NK-92 (cell line): ENCODE results near the gene COX15.
A peak's percentile ranks its signal among the peaks of the same experiment; 100 is the strongest.
"Not testable (repeated sequence)": the region's sequence is repeated elsewhere in the genome, so short reads cannot be mapped to it uniquely, and the experiment has no call there.

Experiments
- DNase-seq: peaks from one replicate; lab custom pipeline; 2025; ENCODE audit not compliant: unreplicated experiment; lab: John Stamatoyannopoulos, UW

COX15 gene

DNA sequence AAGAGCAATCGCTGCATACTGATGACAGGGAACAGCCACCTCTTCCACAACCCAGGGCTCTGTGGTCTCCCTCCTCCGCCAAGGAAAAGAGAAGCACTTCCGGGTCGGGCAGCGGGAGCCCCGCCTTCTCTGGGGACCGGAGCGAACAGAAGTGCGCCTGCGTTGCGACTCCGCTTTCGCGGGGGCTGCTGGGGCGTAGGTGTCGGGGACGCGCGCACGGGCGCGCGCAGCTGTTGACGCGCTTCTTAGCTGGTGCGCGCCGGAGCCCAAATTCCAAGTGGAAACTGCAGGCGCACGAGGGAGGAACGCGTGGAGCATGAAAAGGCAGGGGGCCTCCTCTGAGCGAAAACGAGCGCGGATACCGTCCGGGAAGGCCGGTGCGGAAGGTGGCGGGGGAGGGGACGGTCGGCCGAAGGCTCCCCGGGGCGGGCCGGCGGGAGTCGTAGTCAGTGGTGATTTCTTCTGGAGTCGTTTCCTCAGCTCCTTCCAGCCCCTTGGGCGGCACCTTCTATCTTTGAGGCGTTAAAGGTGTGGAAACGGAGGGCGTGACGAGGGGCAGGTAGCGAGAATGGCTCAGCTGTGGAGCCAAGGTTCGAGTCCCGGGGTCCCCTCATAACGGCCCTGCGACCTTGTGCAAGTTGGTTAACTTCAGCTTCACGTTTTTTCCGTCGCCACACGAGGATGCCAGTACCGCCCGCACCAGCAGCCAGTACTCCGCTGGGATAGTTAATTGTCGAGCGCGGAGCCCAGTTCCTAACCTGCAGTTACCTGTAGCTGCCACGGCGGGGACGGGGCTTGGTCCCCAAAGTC, at the start of gene COX15, which contains the start of gene CUTC:
COX15 (minus strand) TSS at position 95 of the 810 bp plus-strand sequence; CDS start at position 17, 78 bp downstream.
CUTC (plus strand) TSS at position 202 of the 810 bp plus-strand sequence; CDS start at position 317, 115 bp downstream.
- peak; percentile 79 for DNase-seq

GRCh38 chr10:99779335-99779734, 47.4 kb upstream of the COX15 start:
- no peak for DNase-seq

DNA sequence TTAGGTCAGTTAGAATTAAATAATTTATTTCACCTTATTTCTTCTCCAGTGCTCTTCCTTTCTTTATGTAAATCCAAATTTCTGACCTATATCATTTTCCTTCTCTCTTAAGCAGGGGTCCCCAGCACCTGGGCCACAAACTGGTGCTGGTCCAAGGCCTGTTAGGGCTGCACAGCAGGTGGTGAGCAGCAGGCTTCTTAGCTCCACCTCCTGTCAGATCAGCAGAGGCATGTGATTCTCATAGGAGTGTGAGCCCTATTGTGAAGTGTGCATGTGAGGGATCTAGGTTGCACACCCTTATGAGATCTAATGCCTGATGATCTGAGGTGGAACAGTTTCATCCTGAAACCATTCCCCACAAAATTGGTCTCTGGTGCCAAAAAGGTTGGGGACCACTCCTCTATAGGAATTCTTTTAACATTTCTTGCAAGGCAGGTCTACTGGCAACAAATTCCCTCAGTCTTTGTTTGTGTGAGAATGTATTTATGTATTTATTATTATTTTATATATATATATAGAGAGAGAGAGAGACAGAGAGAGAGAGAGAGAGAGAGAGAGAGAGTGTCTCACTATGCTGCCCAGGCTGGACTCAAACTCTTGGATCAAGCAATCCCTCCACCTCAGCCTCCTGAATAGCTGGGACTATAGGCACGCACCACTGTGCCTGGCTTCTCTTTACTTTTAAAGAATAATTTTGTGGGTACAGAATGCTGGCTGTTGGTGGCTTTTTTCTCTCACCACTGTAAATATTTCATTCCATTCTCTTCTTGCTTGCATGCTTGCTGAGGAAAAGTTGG, 46.2 kb upstream of the COX15 start:
- no peak for DNase-seq

DNA sequence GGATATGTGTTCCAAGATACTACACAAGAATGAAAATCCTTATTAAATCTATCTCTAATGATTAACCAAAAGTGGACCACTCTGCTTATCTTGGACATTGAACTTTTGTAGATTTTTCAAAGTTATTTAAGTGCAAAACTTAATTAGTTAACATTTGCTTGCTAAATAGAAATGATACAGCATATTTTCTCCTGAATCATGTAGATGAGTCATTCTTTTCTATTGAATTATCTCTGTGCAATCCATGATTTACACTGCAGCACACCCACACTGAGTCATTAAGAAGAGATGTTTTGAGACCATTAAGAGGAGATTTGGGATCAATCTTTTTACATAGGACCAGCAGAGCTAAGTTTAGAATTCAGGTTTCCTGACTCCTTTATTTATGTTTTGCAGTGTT, 43.9 kb upstream of the COX15 start:
- DNase-seq = no peak

DNA sequence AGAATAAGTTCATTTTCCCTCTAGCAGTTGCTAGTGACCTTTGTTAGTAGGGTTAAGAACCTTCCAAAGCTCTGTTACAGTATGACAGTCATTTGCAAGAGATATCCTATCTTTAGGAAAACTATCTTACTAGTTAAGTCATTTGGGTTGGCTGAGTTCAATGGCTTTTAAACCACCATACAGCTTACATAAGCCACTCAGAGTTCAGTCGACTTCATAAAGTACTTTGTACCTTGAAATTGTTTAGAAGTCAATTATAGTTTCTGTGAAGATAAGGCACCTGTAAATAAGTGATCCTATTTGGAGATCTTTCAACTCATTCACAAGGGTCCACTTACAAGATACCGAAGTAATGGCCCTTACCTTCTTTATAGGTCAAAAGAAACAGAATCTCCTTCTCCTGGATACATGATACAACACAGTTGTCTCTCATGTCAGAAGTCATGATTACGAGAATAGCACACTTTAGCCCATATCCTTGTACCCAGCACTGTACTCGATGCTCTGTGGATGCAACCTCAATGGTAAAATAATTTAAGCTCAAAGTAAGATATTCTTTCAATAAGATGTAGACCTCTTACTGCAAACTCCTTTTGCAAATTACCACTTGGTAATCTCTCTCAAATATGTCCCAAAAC, 38.6 kb upstream of the COX15 start:
- DNase-seq = no peak

DNA sequence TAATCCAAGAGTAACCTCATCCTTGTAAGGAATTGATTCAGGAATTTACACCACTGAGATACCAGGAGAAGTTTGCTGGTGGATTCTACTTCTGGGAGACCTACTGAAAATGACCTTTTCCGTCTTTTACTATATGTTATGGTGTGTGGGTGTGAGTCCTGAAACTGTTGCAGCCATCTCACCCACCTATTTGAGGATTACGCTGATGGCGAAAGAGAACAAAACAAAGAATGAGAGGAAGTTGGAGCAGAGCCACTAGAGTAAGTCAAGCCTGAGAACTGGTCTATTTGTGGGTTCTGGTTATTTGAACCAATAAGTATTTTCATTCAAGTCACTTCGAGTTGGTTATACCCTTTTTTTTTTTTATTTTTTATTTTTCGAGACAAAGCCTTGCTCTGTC, 37.8 kb upstream of the COX15 start:
- DNase-seq = no peak

DNA sequence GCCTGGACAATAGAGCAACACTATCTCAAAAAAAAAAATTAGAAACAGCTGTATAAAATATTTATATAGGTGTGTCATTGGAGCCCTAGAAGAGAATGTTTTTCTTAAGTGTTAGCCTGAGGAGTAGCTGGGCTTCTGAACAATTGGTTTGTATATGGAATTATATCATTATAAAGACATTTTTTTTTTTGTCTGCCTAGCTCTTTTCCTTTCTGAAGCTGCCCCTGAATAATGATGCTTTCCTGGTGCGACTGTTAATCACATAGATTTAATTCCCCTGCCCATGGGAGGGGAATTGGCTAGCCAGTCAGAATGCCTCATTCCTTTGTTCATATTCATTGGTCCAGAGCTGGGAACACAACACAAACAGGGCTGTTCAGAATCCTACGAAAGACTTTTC, 36.6 kb upstream of the COX15 start:
- DNase-seq = no peak

DNA sequence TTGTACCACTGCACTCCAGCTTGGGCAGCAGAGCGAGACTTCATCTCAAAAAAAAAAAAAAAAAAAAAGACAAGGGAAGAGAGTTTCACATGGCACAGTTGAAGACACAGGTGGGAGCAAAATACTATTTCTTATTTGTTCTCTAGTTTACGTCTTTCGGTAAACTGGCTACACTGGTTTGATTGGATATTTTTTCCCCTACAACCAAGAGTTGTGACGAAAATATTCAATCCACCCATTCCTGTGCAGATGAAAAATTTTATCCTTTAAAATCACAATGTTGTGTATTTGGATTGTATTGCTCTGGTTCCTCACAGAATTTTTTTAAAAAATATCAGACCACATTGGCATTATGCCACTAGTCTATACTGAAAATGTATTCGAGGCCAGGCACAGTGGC, 36.0 kb upstream of the COX15 start:
- DNase-seq = no peak

GRCh38 chr10:99766302-99766681, 34.4 kb upstream of the COX15 start:
- no peak for DNase-seq

DNA sequence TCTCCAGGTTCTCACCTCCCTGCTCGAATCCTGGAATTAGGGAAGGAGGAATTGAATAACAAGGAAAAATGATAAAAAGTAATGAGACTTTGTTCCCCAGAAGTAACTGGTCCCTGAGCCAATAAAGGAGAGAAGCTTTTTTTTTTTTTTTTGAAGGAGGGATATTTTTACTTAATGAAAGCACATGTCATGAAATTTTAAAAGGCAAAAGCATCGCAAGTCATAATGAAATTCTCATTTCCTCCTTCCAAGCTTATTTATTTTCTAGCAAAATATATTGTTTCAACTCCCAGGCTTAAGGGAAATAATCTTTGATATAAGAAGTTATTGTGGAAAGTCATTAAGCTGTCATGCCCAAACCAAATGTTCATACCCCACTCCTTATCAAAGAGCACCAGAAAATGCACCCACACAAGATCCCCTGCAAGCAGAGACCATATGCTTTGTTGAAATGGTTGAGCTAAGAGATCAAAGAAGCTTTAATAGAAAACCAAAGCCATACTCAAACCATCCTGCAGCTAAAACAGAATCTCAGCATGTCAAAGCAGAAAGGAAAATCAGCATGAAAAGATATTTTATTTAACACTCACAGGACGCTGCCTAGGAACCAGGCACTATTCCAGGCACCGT, 33.9 kb upstream of the COX15 start:
- DNase-seq = no peak

DNA sequence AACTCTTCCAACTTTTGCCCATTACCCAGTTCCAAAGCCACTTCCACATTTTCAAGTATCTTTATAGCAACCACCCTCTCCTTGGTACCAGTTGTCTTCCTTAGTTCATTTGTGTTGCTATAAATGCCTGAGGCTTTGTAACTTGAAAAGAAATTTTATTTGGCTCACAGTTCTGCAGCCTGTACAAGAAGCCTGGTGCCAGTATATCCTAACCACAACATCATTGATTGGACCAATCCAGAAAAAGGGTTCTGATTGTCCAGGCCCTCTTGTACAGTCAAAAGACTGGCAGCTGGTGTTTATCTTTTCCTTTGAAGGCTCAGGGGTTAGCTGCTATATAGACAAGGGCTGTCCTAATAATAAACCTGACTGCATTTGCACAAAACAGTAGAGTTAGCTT, 29.4 kb upstream of the COX15 start:
- DNase-seq = no peak

DNA sequence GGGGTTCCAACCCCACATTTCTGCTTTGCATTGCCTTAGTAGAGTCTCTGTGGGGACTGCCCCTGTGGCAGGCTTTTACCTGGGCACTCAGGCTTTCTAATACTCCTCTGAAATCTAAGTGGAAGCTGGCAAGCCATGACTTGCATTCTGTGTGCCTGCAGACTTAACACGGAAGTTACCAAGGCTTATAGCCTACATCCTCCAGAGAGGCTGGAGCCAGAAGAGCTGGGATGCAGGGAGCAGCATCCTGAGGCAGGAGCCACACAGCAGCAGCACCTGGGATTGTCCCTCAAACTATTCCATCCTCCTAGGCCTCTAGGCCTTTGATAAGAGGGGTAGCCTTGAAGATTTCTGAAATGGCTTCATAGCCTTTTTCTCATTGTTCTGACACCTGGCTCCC, 28.4 kb upstream of the COX15 start:
- DNase-seq = no peak

DNA sequence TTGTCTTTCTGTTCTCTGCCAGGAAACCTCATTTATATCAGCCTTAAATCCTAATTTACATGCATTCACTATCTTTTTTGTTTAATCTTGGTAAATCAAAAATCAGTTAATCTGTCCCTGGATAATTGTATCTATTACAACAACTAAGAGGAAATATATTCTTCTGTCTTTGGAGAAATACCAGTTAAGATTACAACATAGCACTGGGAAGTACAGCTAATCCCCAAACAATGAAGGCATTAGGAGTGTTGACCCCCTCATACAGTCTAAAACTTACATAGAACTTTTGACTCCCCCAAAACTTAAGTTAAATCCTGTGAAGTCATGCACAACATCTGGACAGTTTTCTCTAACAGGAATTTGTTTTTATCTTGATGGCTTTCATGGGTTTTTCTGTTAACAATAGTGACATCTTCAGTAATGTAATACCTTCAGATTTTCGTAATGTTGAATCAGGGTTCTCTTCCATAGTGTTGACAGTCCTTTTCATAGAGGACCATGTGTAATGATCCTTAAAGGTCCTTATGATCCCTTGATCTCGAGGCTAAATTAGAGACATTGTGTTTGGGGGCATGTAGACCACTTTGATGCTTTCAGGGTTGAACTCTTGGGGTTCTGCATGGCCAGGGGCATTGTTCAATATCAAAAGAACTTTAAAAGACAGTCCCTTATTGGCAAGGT, 26.4 kb upstream of the COX15 start:
- DNase-seq = no peak

DNA sequence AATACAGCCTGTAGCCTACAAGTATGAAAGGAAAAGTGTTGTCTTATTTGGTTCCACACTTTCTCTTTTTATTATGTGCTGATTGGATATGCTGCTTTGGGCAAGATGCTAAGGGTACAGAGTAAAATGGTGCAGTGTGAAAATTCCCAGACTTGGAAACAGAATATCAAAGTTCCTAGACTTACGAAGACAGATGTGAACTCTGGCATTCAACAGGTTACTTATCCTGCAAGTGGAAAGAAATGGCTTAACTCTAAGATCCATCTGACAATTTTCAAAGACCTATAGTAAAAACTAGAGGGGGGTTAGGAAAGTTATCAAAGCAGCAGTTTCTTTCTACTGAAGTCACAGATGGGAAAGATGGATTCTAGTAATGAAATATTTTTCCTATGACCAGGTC, 24.2 kb upstream of the COX15 start:
- no peak for DNase-seq

DNA sequence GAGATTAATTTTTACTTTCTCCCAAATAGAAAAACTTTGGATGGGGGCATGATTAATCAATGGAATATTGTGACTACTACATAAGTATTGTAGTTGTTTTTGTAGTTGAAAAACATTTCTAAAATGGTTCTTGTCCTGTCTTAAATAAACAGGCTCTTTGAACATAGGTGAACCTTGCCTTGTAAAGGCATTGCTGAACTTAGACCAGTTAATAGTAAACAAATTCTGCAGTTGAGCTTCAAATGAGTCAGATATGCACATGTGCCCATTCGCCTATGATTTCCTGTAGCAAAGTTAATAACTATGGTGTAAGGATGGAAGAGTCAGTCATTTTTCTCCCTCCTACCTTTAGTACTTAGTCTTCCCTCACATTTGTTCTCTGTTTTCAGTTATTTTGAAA, 22.7 kb upstream of the COX15 start:
- no peak for DNase-seq

- no peak for DNase-seq
These were observed 18.7 kb upstream of the COX15 start for GRCh38 chr10:99750641-99751040.

DNA sequence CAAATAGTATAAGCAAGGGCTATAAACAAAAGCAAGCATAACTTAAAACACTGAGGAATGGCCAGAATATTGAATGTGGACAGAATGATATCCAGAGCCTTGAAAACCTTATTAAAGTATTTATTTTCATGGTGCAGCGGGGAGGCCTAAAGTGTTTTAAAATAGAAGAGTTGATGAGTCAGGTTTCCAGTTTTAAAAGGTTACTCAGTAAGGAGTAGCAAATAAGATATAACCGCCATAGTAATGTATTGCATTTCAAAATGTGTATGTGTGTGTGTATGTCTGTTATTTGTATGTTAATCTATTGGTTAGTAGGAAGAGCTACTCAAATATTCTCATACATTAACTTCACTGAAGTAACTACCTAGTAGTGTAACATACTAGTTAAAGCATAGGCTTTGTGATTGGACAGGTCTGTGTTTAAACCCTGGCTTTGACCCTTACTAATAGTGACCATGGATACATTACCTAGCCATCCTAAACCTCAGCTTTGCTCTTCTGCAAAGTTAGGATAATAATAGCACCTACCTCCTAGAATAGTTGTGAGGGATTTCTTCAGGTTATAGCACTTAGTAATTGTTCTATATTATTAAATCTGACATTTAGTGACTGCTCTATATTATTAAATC, 17.0 kb upstream of the COX15 start:
- no peak for DNase-seq

DNA sequence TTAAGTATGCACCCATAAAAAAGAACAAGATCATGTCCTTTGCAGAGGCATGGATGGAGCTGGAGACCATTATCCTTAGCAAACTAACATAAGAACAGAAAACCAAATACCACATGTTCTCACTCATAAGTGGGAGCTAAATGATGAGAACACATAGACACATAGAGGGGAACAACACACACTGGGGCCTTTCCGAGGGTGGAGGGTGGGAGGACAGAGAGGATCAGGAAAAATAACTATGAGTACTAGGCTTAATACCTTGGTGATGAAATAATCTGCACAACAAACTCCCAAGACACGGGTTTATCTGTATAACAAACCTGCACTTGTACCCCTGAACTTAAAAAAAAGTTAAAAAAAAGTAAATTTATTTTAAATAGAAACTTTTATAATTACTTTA, 14.2 kb upstream of the COX15 start:
- not testable (repeated sequence) for DNase-seq

DNA sequence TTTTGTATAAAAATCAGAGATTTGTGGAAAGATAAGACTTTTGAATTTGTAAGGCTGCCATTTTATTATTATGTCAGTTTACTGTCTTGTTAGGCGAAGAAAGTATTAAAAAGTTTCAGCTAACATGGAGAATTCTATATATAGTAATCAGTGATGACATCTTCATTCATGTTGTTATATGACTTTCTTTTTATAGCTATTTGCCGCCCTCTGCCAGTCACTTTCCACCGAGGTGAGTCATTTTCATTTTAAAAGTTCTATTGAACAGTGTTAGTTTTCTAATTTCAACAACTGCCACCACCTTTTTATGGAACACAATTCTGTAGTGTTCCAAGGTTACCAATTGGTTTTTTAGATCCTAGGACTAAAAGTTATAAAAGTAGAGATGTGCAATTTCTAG, 11.9 kb upstream of the COX15 start:
- no peak for DNase-seq

- no peak for DNase-seq
These were observed 10.8 kb upstream of the COX15 start for GRCh38 chr10:99742701-99743100.
